Esophagus (tissue), 2 donors: Measurements from ENCODE around the gene AJAP1. TPM values are rescaled to one million over a fixed set of nuclear protein-coding genes. Genes with fewer than 3 reads are reported as not detected.

ENCODE experiments used
- H3K27ac ChIP-seq, 2 donors: one replicate each; pipeline ENCODE4 v1.5.1; 2013; ENCODE audit warnings: low read depth in 2 of 2, mild to moderate bottlenecking in 2 of 2, inconsistent platforms in 1 of 2, low read length in 1 of 2, moderate library complexity in 1 of 2
- H3K27me3 ChIP-seq, 2 donors: one replicate each; pipeline ENCODE4 v1.6.1; 2013; ENCODE audit warnings: low read length in 2 of 2, control low read depth in 1 of 2, mild to moderate bottlenecking in 1 of 2; ENCODE audit not compliant: insufficient read depth in 2 of 2, control insufficient read depth in 1 of 2
- H3K36me3 ChIP-seq, 2 donors: one replicate each; pipeline ENCODE4 v1.6.1; 2013; ENCODE audit warnings: low read length in 1 of 2; ENCODE audit not compliant: control insufficient read depth in 2 of 2, insufficient read depth in 2 of 2
- H3K4me1 ChIP-seq, 2 donors: one replicate each; pipeline ENCODE4 v1.6.1; 2013; ENCODE audit warnings: low read length in 1 of 2; ENCODE audit not compliant: control insufficient read depth in 2 of 2, insufficient read depth in 2 of 2
- H3K4me3 ChIP-seq, 2 donors: one replicate each; pipeline ENCODE4 v1.5.1; 2013; ENCODE audit warnings: low read length in 2 of 2, mild to moderate bottlenecking in 2 of 2, low read depth in 1 of 2, moderate library complexity in 1 of 2
- H3K9me3 ChIP-seq, 2 donors: one replicate each; pipeline ENCODE4 v1.6.1; 2013; ENCODE audit warnings: mild to moderate bottlenecking in 2 of 2, low read depth in 1 of 2, low read length in 1 of 2, moderate library complexity in 1 of 2; ENCODE audit not compliant: control insufficient read depth in 2 of 2, insufficient read depth in 1 of 2
- WGBS, 2 donors: extraction: QIAGEN DNeasy Blood & Tissue Kit; methylation state at CpG; one replicate each; pipeline ENCODE4 v1.1.7; 2013; 5-methylcytosine and 5-hydroxymethylcytosine counted together
- polyA plus RNA-seq, 2 donors: library from polyadenylated mRNA; stranded (reverse); fragments of 200-250 nt; gene quantifications; one replicate each; pipeline ENCODE4 v1.2.3, GENCODE V29; 2013
- donor health status: healthy with polysubstance abuse.
- donor health status: Bipolar disorder and iron deficiency.

AJAP1 gene
- polyA plus RNA-seq, 2 donors, result 0.10 to 0.12 TPM

GRCh38 chr1:4627353-4627752 is 27.1 kb upstream of the AJAP1 start:
- no peak overlapping the region for H3K27ac ChIP-seq
- no peaks in the 10 kb centered on the region for H3K27me3 ChIP-seq
- WGBS, 2 donors, result 83 to 86% methylated on average over 12 of the region's 12 CpGs
- H3K9me3 ChIP-seq, result peaks cover 0 to 2% of the 10 kb centered on the region in 2 donors
- H3K4me1 ChIP-seq, result no peaks in the 10 kb centered on the region
- no peak overlapping the region for H3K4me3 ChIP-seq
- H3K36me3 ChIP-seq, result no peaks in the 10 kb centered on the region

- Histone ChIP-seq H3K4me1 (no peaks in the 10 kb centered on the region), H3K27me3 (no peaks in the 10 kb centered on the region), H3K4me3 (no peak overlapping the region), H3K9me3 (peaks cover 0 to 2% of the 10 kb centered on the region in 2 donors), H3K27ac (no peak overlapping the region), H3K36me3 (no peaks in the 10 kb centered on the region)
- WGBS, 2 donors, result 86 to 87% methylated on average over 7 of the region's 7 CpGs
Observed at GRCh38 chr1:4628992-4629391, 25.4 kb upstream of the AJAP1 start.

GRCh38 chr1:4630561-4630960 is 23.8 kb upstream of the AJAP1 start:
- WGBS, 2 donors, result 74 to 78% methylated on average over 7 of the region's 7 CpGs
- no peaks in the 10 kb centered on the region for H3K27me3 ChIP-seq
- no peak overlapping the region for H3K4me3 ChIP-seq
- peaks cover 0 to 2% of the 10 kb centered on the region in 2 donors for H3K9me3 ChIP-seq
- no peaks in the 10 kb centered on the region for H3K36me3 ChIP-seq
- H3K27ac ChIP-seq, result no peak overlapping the region
- no peaks in the 10 kb centered on the region for H3K4me1 ChIP-seq

- Histone ChIP-seq H3K9me3 (peaks cover 0 to 2% of the 10 kb centered on the region in 2 donors), H3K36me3 (no peaks in the 10 kb centered on the region), H3K4me3 (no peak overlapping the region), H3K27ac (no peak overlapping the region), H3K4me1 (no peaks in the 10 kb centered on the region), H3K27me3 (no peaks in the 10 kb centered on the region)
- WGBS, 2 donors, result 76 to 78% methylated on average over 5 of the region's 5 CpGs
Observed at GRCh38 chr1:4631321-4631720, 23.1 kb upstream of the AJAP1 start.

- Histone ChIP-seq H3K36me3 (no peaks in the 10 kb centered on the region), H3K9me3 (peaks cover 0 to 1% of the 10 kb centered on the region in 2 donors), H3K27me3 (no peaks in the 10 kb centered on the region), H3K27ac (no peak overlapping the region), H3K4me3 (no peak overlapping the region), H3K4me1 (no peaks in the 10 kb centered on the region)
- WGBS, 2 donors, result 80 to 81% methylated on average over 9 of the region's 9 CpGs
Observed at GRCh38 chr1:4633346-4633745, 21.1 kb upstream of the AJAP1 start.

GRCh38 chr1:4634156-4634792 is 20.1 kb upstream of the AJAP1 start:
- no peak overlapping the region for H3K4me3 ChIP-seq
- no peaks in the 10 kb centered on the region for H3K36me3 ChIP-seq
- 64 to 72% methylated on average over 14 of the region's 14 CpGs for WGBS, 2 donors
- peaks cover 0 to 2% of the 10 kb centered on the region in 2 donors for H3K9me3 ChIP-seq
- H3K27me3 ChIP-seq, result no peaks in the 10 kb centered on the region
- no peaks in the 10 kb centered on the region for H3K4me1 ChIP-seq
- H3K27ac ChIP-seq, result no peak overlapping the region

- Histone ChIP-seq H3K36me3 (no peaks in the 10 kb centered on the region), H3K4me3 (no peak overlapping the region), H3K9me3 (peaks cover 0 to 2% of the 10 kb centered on the region in 2 donors), H3K4me1 (no peaks in the 10 kb centered on the region), H3K27ac (no peak overlapping the region), H3K27me3 (no peaks in the 10 kb centered on the region)
- 67% methylated on average over 12 of the region's 12 CpGs for WGBS, 2 donors
Observed at GRCh38 chr1:4634793-4635406, 19.5 kb upstream of the AJAP1 start.

GRCh38 chr1:4636186-4636585 is 18.2 kb upstream of the AJAP1 start:
- peaks cover 0 to 2% of the 10 kb centered on the region in 2 donors for H3K9me3 ChIP-seq
- no peaks in the 10 kb centered on the region for H3K4me1 ChIP-seq
- H3K36me3 ChIP-seq, result no peaks in the 10 kb centered on the region
- no peak overlapping the region for H3K4me3 ChIP-seq
- 79 to 87% methylated on average over 8 of the region's 8 CpGs for WGBS, 2 donors
- no peak overlapping the region for H3K27ac ChIP-seq
- no peaks in the 10 kb centered on the region for H3K27me3 ChIP-seq

GRCh38 chr1:4636644-4637380 is 17.6 kb upstream of the AJAP1 start:
- Histone ChIP-seq H3K27me3 (no peaks in the 10 kb centered on the region), H3K27ac (no peak overlapping the region), H3K9me3 (peaks cover 0 to 2% of the 10 kb centered on the region in 2 donors), H3K36me3 (no peaks in the 10 kb centered on the region), H3K4me3 (no peak overlapping the region), H3K4me1 (no peaks in the 10 kb centered on the region)
- 82 to 85% methylated on average over 23 of the region's 23 CpGs for WGBS, 2 donors
